GM12875 (cell line): ENCODE data around the gene UAP1L1.

ENCODE experiments used
- H3K4me3 ChIP-seq: one replicate; pipeline ENCODE4 v1.5.1; 2011; ENCODE audit warnings: low read depth, low read length, control low read depth
- TF ChIP-seq, protein P1 (sequence below): IDR thresholded peaks from 2 replicates; pipeline ENCODE4 v1.5.1; 2011; ENCODE audit warnings: low read depth, mild to moderate bottlenecking, control low read depth, inconsistent platforms, low read length, moderate library complexity, borderline replicate concordance; ENCODE audit not compliant: insufficient read depth

UAP1L1 gene

DNA sequence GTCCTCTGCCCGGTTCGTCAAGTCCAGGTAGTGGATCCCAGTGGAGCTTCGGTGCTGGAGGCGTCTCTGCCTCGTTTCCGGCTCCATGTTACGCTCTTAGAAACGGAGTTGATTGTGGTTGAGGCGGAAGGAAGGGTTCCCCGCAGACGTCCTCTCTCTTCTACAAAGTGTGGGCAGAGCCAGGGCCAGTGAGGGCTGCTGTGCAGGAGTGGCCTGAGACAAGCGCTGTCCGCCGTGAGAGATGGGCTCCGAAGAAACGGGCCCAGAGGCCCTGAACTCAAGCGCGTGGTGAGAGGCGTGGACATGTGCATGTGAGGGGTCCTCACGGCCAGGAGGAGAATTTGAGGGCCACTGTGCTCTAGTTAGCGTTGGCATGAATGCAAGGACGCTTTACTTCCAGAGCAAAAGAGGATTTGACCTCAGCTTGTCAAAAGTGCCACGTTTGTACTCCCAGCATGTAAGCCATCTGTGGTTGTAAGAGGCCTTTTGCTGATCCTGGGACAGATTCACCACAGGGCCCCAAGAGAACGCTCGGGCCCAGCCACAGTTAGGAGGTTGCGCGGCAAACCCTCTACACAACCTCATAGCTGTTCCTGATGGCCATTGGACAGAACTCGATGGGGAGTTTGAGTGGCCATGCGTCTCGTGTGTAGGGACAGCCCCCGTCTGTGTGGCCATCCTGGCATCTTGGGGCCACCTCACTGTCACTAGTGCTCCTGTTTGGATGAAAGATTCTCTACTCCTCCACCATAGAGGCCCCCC lies 19.6 kb downstream of the UAP1L1 start:
- TF ChIP-seq, protein P1, sequence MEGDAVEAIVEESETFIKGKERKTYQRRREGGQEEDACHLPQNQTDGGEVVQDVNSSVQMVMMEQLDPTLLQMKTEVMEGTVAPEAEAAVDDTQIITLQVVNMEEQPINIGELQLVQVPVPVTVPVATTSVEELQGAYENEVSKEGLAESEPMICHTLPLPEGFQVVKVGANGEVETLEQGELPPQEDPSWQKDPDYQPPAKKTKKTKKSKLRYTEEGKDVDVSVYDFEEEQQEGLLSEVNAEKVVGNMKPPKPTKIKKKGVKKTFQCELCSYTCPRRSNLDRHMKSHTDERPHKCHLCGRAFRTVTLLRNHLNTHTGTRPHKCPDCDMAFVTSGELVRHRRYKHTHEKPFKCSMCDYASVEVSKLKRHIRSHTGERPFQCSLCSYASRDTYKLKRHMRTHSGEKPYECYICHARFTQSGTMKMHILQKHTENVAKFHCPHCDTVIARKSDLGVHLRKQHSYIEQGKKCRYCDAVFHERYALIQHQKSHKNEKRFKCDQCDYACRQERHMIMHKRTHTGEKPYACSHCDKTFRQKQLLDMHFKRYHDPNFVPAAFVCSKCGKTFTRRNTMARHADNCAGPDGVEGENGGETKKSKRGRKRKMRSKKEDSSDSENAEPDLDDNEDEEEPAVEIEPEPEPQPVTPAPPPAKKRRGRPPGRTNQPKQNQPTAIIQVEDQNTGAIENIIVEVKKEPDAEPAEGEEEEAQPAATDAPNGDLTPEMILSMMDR, result no peak
- no peak overlapping the region for H3K4me3 ChIP-seq

DNA sequence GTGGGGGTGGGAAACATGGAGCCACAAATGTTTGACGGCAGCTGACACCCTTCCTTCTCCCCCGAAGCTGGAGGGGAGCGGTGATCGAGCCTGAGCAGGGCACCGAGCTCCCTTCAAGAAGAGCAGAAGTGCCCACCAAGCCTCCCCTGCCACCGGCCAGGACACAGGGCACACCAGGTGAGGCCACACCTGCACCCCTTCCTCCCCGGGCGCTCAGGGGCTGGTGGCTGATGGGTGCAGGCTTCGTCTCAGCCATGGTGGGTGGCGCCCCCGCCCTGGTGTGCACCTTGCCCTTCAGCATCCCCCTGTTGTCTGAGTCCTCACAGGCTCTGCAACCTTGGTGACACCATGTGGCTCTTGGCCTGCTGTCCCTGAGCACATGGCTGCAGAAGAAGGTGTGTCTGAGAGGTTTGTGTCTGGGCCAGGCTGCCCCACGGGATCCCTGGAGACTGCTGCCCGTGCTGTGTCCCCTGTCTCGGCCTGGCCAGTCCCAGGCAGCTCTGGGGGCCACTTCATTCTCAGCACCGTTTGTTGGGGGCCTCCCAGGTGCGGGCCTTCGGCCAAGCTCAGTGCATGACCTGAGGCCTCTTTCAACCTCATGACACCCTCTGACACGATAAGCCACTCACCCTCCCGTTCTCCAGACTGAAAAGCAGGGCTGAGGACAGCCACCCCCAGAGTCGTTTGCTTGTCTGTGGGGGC lies 20.6 kb downstream of the UAP1L1 start:
- H3K4me3 ChIP-seq, result no peak overlapping the region
- TF ChIP-seq, protein P1, result no peak

DNA sequence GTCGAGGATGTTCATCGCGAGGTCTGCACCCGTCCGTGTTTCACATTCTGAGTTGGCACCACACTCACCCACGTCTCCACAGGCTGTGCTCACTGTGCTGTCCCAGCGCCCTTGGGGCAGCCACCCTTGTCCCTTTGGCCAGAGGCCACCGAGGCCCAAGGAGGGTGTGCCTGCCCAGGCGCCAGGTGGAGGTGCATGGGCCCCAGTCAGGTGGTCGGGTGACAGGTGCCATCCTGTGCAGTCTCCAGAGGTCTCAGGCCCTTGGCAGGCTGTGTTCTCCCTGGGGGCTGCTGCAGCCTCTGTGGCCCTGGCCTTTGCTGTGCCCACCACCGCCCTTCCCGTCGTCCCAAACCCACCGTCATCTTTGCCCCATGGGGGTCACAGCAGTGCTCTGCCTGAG lies 21.9 kb downstream of the UAP1L1 start:
- H3K4me3 ChIP-seq, result no peak overlapping the region
- TF ChIP-seq, protein P1, result no peak

DNA sequence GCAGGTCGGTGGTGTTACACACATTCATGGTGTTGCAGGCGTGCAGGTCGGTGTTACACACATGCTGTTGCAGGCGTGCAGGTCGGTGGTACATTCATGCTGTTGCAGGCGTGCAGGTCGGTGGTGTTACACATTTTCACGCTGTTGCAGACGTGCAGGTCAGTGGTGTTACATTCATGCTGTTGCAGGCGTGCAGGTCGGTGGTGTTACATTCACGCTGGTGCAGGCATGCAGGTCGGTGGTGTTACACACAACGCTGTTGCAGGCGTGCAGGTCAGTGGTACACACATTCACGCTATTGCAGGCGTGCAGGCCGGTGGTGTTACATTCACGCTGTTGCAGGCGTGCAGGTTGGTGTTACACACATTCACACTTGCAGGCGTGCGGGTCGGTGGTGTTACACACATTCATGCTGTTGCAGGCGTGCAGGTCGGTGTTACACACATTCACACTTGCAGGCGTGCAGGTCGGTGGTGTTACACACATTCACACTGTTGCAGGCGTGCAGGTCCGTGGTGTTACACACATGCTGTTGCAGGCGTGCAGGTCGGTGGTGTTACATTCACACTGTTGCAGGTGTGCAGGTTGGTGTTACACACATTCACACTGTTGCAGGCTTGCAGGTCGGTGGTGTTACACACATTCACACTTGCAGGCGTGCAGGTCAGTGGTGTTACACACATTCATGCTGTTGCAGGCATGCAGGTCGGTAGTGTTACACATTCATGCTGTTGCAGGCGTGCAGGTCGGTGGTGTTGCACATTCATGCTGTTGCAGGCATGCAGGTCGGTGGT lies 26.1 kb downstream of the UAP1L1 start:
- no peak overlapping the region for H3K4me3 ChIP-seq
- TF ChIP-seq, protein P1, result no peak

DNA sequence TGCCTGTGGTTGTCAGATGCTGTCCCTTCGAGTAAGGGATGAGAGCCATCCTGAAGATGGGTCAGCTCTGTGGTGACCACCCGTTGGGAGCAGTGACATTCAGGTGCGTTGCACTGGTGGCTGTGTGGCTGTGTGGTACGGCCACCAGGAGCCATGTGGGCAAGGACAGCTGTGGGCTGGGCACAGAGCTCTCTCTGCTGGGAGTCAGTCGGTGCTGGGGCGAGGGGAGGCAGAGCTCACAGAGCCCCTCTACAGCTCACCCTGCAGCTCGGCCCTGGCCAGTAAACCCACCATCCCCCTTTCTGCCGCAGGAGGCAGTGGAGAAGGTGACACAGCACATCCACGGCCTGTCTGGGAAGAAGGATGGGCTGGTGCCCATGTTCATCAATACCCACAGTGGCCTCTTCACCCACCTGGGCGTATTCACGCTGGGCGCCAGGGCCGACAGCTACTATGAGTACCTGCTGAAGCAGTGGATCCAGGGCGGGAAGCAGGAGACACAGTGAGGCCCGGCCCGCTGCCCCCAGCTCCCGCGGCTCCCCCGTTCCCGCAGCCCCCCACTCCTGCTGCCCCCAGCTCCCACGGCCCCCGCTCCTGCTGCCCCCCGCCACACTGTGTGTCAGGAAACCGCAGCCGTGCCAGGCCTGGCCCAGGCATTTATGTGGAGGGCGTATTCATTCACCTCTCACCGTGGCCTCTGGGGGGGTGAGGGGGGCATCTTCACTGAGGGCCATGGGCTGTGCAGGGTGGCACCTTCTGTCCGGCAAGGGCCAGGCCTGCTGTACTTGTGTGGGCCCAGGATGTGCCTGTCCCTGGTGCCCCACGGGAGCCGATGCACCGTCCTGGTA lies 28.7 kb downstream of the UAP1L1 start:
- TF ChIP-seq, protein P1, result no peak
- no peak overlapping the region for H3K4me3 ChIP-seq

DNA sequence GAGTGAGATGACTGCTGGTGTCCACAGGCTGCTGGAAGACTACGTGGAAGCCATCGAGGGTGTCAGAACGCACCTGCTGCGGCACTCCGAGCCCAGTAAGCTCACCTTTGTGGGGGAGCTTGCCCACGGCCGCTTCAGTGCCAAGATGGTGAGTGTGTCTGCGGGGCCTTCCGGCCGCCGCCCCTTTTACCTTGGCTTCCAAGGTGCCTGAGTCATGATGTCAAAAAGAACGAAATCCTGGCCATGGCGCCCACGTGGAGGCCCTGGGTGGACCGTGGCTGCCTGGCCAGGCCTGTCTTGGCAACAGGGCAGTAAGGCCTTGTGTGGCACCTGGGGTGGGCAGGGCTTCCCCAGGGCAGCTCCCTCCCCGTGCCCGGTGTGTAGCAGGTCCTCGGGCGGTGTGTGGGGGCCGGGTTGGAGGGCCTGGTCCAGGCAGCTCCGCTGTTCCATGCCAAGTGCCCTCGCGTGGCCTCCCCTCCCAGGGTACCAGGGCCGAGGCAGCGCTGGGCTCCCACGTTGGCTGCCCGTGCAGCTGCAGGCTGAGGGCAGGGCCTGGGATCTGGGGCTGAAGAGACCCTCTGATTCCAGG lies 29.4 kb downstream of the UAP1L1 start:
- H3K4me3 ChIP-seq, result no peak overlapping the region
- TF ChIP-seq, protein P1, result no peak
